Smooth muscle cell (in vitro differentiated cells): Measurements from ENCODE around the gene ACOT2. TPM values are rescaled to one million over a fixed set of nuclear protein-coding genes. Genes with fewer than 3 reads are reported as not detected.
"Not testable (repeated sequence)": the region's sequence is repeated elsewhere in the genome, so short reads cannot be mapped to it uniquely, and the experiment has no call there.

Source experiments
- DNase-seq: peaks from one replicate; lab custom pipeline; 2025; ENCODE audit not compliant: unreplicated experiment; lab: John Stamatoyannopoulos, UW
- H2AFZ ChIP-seq: fragments of 200-600 bp; sonication (generic); 2 replicates; pipeline ENCODE4 v1.6.0; 2016; ENCODE audit warnings: antibody characterized with exemption, low read depth, mild to moderate bottlenecking
- H3F3A ChIP-seq: fragments of 200-600 bp; sonication (generic); 2 replicates; pipeline ENCODE4 v1.6.0; 2017; ENCODE audit warnings: antibody characterized with exemption, low read depth
- H3K27ac ChIP-seq: fragments of 200-600 bp; sonication (generic); 2 replicates; pipeline ENCODE4 v1.5.1; 2016; ENCODE audit warnings: low read depth, mild to moderate bottlenecking
- H3K27me3 ChIP-seq: fragments of 200-600 bp; sonication (generic); 2 replicates; pipeline ENCODE4 v1.6.1; 2016; ENCODE audit warnings: low read depth, mild to moderate bottlenecking
- H3K36me3 ChIP-seq: fragments of 200-600 bp; sonication (generic); 2 replicates; pipeline ENCODE4 v1.5.1; 2016; ENCODE audit warnings: low read depth
- H3K4me1 ChIP-seq: fragments of 200-600 bp; sonication (generic); 2 replicates; pipeline ENCODE4 v1.5.1; 2016; ENCODE audit warnings: low read depth
- H3K4me2 ChIP-seq: fragments of 200-600 bp; sonication (generic); 2 replicates; pipeline ENCODE4 v1.6.0; 2016; ENCODE audit warnings: mild to moderate bottlenecking
- H3K4me3 ChIP-seq: fragments of 200-600 bp; sonication (generic); 2 replicates; pipeline ENCODE4 v1.5.1; 2016; ENCODE audit warnings: mild to moderate bottlenecking
- H3K79me2 ChIP-seq: fragments of 200-600 bp; sonication (generic); 2 replicates; pipeline ENCODE4 v1.6.0; 2016; ENCODE audit warnings: low read depth, mild to moderate bottlenecking
- H3K9ac ChIP-seq: fragments of 200-600 bp; sonication (generic); 2 replicates; pipeline ENCODE4 v1.6.0; 2016; ENCODE audit warnings: low read depth
- H3K9me3 ChIP-seq: fragments of 200-600 bp; sonication (generic); replicated peaks from 2 replicates; pipeline ENCODE4 v1.5.1; 2016; ENCODE audit warnings: low read depth
- H4K20me1 ChIP-seq: fragments of 200-600 bp; sonication (generic); 2 replicates; pipeline ENCODE4 v1.6.0; 2016; ENCODE audit warnings: low read depth
- CTCF ChIP-seq: fragments of 200-600 bp; sonication (generic); IDR thresholded peaks from 2 replicates; pipeline ENCODE4 v1.5.1; 2017; ENCODE audit warnings: borderline replicate concordance, mild to moderate bottlenecking, antibody characterized with exemption; ENCODE audit not compliant: insufficient read depth, poor library complexity, severe bottlenecking
- WGBS: methylation state at CpG from one replicate; pipeline ENCODE4 v1.1.7; 2016; ENCODE audit warnings: low lambda C conversion rate; 5-methylcytosine and 5-hydroxymethylcytosine counted together
- polyA plus RNA-seq: library from polyadenylated mRNA; unstranded; fragments of >200 nt; fragmentation: Nextera tagmentation; extraction: Ambion mirVana; gene quantifications from 2 replicates; pipeline ENCODE4 v1.2.1, GENCODE V29; 2016
- total RNA-seq: library from RNA; depleted of rRNA; stranded (reverse); fragments of >200 nt; gene quantifications from 2 replicates; pipeline ENCODE4 v1.2.3, GENCODE V29; 2014

ACOT2 gene
- total and polyA plus RNA-seq, 2 experiments from 2014 or later, result 14.7 to 20.5 TPM

- Histone ChIP-seq H3K9me3 (no peaks in the 10 kb centered on the region), H3K4me2 (no peak overlapping the region), H3K4me1 (no peaks in the 10 kb centered on the region), H4K20me1 (no peaks in the 10 kb centered on the region), H3K9ac (no peak overlapping the region), H3F3A (no peaks in the 10 kb centered on the region), H3K4me3 (no peak overlapping the region), H3K27me3 (peaks cover 8% of the 10 kb centered on the region), H3K36me3 (no peaks in the 10 kb centered on the region), H3K27ac (no peak overlapping the region), H2AFZ (no peak overlapping the region), H3K79me2 (no peaks in the 10 kb centered on the region)
- TF ChIP-seq CTCF, result no peak
- 95% methylated on average over 6 of the region's 6 CpGs for WGBS
- DNase-seq, result no peak
These were observed 42.7 kb upstream of the ACOT2 start for GRCh38 chr14:73526036-73526984.

GRCh38 chr14:73529356-73529755, 39.7 kb upstream of the ACOT2 start:
- not testable (repeated sequence) for H3F3A ChIP-seq

GRCh38 chr14:73531971-73532370, 37.0 kb upstream of the ACOT2 start:
- H3K9me3 ChIP-seq, H3K27ac ChIP-seq: not testable (repeated sequence)

More at GRCh38 chr14:73529356-73529755, 39.7 kb upstream of the ACOT2 start:
- WGBS, result 97% methylated on average over 2 of the region's 2 CpGs
- H3K27me3 ChIP-seq, H3K4me1 ChIP-seq, H4K20me1 ChIP-seq, H3K27ac ChIP-seq, H3K79me2 ChIP-seq, H3K9ac ChIP-seq, DNase-seq, H3K9me3 ChIP-seq, H3K36me3 ChIP-seq, H3K4me2 ChIP-seq, H2AFZ ChIP-seq, H3K4me3 ChIP-seq: not testable (repeated sequence)

GRCh38 chr14:73537244-73538045, 31.6 kb upstream of the ACOT2 start:
- peak overlapping the region; percentile 58 for H2AFZ ChIP-seq
- H3K27me3 ChIP-seq, DNase-seq: not testable (repeated sequence)

More at GRCh38 chr14:73531971-73532370, 37.0 kb upstream of the ACOT2 start:
- not testable (repeated sequence) for H3K4me2 ChIP-seq, H3K27me3 ChIP-seq, H3K9ac ChIP-seq, H4K20me1 ChIP-seq, H3F3A ChIP-seq, H3K4me3 ChIP-seq, H3K79me2 ChIP-seq, DNase-seq, H3K36me3 ChIP-seq, H3K4me1 ChIP-seq, H2AFZ ChIP-seq
- WGBS, result no CpG with 5 or more reads among the region's 3 CpGs

GRCh38 chr14:73539017-73539416, 30.0 kb upstream of the ACOT2 start:
- TF ChIP-seq CTCF, result peak; percentile 39
- DNase-seq, H3K27ac ChIP-seq, H4K20me1 ChIP-seq, H2AFZ ChIP-seq, H3K4me1 ChIP-seq, H3K4me2 ChIP-seq, H3K9me3 ChIP-seq, H3K36me3 ChIP-seq, H3K9ac ChIP-seq, H3F3A ChIP-seq, H3K27me3 ChIP-seq, H3K4me3 ChIP-seq, H3K79me2 ChIP-seq: not testable (repeated sequence)
- 34% methylated on average over 5 of the region's 5 CpGs for WGBS

More at GRCh38 chr14:73537244-73538045, 31.6 kb upstream of the ACOT2 start:
- Histone ChIP-seq H3K4me3 (peak overlapping the region; percentile 50), H3K27ac (peak overlapping the region; percentile 35), H3K4me2 (peak overlapping the region; percentile 80)
- not testable (repeated sequence) for H3K36me3 ChIP-seq, H3K79me2 ChIP-seq, H3K9ac ChIP-seq, H3F3A ChIP-seq, H4K20me1 ChIP-seq, H3K9me3 ChIP-seq, H3K4me1 ChIP-seq
- WGBS, result 2% methylated on average over 36 of the region's 84 CpGs

GRCh38 chr14:73542961-73543360, 26.1 kb upstream of the ACOT2 start:
- not testable (repeated sequence) for H3K4me3 ChIP-seq, H3F3A ChIP-seq, H3K9me3 ChIP-seq, H3K27ac ChIP-seq, H3K4me1 ChIP-seq, H3K79me2 ChIP-seq, H4K20me1 ChIP-seq, DNase-seq, H3K9ac ChIP-seq, H3K36me3 ChIP-seq, H2AFZ ChIP-seq, H3K4me2 ChIP-seq, H3K27me3 ChIP-seq
- WGBS, result 63% methylated on average over 7 of the region's 7 CpGs
